GM18858 (cell line): ENCODE measurements around the gene RIMBP2.

Experiments
- ATAC-seq: cut with Tn5 transposase; IDR thresholded peaks from one replicate; pipeline ENCODE4 v1.9.1; 2021; ENCODE audit not compliant: unreplicated experiment

RIMBP2 gene

DNA sequence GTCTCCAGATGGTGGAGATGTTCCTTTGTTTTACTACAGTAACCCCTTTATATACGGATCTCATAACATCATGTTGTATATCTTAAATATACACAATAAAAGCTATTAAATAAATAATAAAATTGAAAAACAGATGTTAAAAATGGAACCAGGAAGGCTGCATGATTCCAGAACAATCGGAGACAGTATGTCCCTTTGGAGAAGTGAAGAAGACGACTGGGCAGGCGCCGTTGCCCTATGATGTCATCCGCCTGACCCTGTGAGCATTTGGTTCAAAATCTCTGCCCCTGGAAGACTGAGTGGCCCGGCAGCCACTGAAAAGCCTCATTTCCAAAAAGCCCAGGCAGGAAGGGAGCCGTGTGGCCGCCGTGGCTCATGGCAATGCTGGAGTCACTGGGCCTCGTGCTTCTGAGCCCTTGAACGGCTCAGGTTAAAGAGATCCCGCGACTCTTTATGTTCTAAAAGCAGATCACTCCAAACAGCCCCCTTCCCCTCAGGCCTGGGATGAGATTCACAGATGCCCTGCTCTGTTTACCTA is 30.8 kb downstream of the RIMBP2 start:
- ATAC-seq: no peak

DNA sequence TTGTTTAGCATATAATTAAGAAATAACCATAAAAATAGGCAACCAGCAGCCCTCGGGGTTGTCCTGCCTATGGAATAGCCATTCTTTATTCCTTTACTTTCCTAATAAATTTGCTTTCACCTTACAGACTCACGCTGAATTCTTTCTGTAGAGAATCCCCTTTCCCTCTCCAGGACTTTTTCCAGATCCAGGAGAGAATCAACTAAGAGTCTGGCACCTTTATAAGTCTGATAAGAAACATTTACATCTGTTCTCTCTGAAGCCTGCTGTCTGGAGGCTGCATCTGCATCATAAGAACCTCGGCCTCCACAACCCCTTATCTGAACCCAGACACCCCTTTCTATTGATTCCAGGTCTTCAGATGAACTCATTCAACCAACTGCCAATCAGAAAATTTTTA is 32.3 kb downstream of the RIMBP2 start:
- ATAC-seq: no peak

DNA sequence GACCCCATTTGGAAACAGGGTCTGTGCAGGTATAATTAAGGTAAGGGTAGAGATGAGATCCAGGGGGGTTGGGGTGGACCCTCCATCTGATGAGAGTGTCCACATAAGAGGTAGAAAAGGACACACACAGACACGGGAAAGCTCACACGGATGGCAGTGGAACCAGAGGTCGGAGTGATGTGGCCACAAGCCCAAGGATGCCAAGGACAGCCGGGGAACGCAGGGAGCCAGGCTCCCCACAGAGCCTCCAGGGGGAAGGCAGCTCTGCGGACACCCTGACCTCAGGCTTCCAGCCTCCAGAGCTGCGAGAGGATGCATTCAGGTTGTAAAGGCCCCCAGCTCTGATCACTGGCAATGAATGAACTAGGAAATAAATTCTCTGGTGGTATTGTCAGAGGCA is 33.0 kb downstream of the RIMBP2 start:
- no peak for ATAC-seq

DNA sequence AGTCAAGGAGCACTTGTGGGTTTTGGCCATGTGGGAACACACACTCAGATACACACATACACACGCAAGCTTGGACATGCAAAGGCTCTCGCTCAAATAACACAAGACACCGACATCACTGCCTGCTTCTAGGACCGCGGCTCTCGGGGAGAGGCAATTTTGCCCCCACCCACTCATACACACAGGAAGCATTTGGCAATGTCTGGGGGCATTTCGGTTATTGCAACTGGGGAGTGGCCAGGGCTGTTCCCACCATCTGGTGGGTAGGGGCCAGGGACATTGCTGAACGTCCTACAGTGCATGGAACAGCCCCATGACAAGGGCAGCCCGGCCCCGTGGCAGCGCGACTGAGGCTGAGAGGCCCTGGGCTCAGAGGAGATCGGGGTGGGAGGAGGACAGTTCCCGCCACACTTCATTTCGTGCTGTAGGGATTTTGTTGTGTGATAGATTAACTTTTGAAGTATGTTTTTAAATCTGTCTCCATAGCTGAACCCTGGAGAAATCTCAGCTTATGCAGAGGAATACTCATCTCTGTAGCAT is 35.6 kb downstream of the RIMBP2 start:
- no peak for ATAC-seq

DNA sequence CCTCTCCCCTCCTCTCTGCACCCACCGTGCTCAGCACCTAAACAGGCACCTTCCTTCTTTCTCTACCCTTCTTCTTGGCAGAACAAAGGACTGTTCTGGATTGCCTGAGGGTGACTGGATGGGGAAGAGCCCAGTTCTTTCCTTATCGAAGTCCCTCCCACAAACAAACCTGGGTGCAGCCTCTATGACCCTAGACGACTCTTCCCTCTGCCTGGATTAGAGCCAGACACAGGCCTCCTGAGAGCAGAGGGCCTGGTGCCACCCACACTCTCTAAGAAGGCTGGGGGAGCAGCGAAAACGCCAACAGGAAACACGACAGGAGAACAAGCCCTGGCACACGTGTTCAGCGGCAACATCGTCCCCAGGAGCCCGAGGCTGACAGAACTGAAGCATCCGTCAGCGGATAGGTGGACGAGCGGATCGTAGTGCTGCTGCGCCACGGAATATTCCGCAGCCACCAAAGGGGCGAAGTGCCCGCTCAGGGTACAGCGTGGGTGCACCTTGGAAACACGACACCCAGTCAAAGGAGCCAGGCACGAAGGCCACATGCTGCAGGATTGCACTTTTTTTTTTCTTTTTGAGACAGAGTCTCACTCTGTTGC is 38.0 kb downstream of the RIMBP2 start:
- ATAC-seq: no peak

DNA sequence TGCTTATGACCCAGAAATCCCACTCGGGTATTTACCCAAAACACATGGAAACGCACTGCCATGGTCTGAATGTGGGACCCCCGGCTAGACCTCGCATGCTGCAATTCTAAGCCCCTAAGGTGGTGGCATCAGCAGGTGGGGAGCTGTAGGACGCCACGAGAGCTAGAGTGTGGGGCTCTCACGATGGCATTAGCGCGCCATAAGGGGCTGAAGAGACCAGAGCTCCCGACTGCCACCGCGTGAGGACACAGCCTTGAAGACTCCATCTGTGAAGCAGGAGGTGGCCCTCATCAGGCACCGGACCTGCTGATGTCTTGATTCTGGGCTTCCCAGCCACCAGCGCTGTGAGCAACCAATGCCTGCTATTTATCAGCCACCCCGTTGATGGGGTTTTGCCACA is 40.3 kb downstream of the RIMBP2 start:
- ATAC-seq: no peak

DNA sequence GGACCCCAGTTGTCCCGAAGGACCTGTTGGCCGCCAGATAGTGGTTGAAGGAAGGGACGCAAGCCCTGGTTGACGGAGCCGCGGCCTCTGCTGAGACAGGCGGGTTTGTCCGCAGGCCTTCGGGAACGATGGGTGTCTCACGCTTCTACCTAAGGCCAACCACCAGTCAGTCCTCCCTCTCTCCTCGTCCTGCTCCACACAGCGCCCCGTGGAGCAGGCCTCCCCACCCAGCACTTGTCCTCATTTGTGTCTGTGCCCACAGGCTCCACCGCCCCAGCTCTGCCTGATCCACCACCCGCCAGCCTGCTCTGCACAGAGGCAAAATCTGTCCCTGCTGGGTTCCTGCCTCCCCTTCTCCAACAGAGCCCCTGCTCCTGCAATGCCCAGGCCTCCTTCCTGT is 41.0 kb downstream of the RIMBP2 start:
- ATAC-seq: no peak

DNA sequence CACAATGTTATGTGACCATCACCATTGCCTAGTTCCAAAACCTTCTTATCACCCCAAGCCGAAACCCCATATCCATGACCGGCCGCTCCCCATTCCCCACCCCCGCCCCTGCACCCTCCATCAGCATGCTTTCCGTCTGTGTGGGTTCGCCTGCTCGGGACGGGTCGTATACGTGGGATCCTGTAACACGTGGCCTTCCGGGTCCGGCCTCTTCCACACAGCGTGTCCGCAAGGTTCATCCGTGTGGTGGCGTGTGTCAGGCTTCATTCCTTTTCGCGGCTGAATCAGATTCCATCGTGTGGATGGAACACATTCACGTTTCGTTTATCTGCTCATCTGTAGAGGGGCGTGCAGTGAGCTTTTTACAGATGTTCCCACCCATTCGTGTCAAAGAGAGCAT is 41.4 kb downstream of the RIMBP2 start:
- no peak for ATAC-seq

DNA sequence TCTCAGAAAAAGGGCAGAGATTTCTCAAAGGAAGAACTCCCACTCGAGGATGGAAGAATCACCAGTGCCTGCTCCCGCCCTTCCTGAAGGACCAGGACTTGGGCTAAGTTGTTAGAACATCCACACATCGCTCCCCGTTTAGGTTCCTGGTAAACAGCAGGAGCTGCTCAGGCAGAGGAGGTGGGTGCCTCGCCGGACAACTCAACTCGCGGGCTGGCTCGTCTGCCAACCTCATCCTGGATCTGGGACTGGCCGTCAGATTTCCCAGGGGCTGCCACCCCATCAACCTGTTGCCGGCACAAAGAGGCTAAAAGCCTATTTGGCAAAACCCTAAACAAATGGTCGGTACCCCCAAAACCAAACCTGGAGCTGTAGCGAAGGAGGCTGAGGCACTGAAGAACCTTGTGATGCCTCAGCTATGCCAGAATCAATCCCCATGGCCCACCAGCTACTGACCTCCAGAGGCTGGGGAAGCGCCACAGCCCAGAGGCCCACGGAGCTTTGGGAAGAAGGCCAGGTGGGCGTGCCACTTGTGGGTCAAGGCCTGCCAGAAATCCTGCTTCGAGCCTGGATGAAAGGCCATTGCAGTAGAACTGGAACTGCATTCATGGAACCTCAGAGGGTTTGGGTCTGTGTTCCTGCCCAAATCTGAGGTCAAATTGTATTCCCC is 42.9 kb downstream of the RIMBP2 start:
- no peak for ATAC-seq

DNA sequence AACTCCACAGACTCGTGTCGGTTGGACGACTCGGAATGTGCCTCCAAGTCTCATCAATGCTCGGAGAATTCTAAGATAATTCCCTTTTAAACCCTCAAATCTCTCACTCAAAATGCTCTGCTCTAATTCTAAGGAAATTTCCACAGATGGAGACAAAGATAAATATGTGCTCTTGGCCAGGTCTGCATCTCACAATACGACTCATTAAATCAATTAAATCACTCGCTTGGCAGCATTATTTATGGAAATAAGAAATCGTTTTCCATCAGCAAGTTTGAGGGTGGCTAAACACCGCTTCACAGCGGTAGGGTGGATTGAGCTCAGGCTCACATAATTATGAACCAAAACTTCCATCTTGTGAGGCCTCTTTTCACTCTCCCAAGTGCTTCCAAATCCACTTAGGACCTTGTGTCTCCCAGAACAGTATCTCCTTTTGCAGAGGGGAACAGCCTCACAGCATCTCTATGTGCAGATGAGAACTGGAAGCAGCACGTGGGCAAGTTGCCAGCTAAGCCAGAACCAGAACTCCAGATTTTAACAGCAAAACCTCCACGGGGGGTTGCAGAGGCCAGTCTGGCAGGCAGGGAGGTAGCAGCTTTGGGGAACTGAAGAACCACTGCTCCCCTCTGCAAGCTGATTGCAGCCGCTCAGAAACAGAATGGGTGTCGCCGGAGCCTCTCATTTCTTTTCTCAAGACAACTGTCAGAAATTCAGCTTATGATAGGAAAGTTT is 43.8 kb downstream of the RIMBP2 start:
- ATAC-seq: no peak

DNA sequence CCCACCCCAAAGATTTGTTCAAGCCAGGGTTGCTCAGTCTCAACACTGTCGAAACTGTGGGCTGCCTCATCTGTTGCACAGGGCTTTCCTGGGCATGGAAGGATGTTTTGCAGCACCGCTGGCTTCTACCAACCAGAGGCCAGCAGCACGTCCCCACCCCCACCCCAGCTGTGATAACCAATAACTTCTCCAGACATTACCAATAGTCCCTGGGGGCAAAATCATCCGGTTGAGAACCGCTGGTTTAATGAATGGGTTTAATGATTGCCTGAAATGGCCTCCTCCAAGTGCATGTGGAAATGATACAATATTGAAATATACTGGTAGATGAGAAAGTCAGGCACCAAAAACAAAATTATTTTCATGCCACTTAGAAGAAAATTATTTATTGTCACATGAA is 44.5 kb downstream of the RIMBP2 start:
- ATAC-seq: no peak

DNA sequence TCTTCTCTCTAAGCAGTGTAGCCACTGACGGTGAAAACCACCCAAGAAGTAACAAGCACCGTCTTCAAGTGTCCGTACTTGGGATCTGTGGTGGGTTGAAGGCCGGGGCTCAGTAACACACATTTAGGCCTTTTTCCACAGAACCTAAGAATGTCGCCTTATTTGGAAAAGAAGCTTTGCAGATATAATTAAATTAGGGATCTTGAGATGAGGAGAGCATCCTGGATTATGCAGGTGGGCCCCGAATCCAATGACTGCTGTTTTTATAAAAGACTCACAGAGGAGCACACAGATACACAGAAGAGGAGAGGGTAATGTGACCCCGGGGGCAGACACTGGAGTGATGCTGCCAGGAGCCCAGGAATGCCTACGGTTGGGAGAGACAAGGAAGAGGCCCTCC is 46.3 kb downstream of the RIMBP2 start:
- no peak for ATAC-seq

DNA sequence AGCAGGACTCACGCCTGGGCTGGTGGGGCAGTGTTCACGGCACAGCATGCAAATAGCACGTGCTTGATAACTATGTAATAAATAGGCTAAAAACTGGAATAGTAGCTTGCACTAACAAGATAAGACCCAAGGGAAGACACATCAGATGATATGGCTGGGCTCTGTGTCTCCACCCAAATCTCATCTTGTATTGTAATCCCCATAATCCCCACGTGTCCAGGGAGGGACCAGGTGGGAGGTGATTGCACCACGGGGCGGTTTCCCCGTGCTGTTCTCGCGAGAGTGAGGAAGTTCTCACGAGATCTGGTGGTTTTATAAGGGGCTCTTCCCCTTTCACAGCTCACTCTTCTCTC is 46.9 kb downstream of the RIMBP2 start:
- no peak for ATAC-seq

DNA sequence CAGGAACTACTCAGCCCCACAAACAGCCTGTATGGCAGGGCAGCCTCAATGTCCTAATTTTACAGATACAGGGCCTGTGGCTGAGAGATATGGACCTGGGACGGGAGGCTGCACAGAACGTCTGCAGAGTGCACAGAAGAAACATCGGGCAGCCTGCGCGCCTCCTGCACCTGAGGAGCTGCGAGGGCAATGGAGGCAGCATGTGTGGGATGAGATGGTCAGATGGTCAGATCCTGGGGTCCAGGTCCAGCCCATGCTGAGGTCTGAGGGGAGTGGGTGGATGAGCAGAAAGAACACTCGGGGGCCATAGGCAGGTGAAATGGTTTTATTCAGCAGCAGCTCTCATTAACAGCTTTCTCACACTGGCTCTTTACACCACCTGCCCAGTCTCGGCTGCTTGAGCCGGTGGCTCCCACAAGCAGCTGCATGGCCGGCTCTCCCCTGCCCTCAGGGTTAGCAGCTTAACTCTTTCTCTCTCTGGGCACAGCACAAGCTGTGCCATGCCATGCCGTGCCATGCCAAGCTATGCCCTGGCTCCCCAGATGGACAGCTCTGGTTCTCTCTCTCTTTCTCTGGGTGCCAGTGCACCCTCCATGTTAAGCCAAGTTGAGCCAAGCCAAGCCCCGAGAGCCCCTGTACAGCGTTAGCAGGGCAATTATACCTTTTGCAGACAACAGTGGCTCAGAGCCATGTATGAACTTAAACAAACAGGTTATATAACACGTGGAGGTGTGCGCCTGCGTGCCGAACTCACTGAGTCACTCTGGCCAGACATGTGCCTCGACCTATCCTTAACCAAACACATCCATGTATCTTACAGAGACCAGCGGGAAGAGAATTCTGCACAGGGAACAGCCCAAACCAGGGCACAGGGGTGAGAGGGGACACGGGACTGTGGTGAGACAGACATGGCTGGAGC is 47.6 kb downstream of the RIMBP2 start:
- ATAC-seq: no peak

DNA sequence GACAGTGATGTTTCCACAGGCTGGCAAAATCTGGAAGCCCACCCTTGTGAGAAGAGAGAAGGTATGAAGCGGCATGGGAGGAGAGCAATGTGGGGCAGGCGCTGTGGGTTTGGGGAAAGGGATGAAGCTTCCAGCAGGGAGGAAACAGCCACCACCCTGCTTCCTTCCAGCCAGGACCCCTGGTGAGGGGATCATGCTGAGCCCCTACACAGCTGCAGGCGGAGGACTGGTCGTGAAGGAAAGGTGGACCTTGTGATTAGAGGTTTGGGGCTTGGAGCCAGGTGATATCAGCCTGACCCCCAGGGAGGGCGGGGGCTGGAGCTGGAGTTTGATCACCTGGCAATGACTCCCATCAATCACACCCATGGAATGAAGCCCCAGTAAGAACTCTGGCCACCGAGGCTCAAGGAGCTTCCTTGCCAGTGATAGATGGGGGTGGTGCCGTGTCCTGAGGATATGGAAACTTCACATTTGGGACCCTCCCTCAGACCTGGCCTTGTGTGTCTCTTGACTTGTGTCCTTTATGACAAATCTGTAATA is 48.6 kb downstream of the RIMBP2 start:
- no peak for ATAC-seq

DNA sequence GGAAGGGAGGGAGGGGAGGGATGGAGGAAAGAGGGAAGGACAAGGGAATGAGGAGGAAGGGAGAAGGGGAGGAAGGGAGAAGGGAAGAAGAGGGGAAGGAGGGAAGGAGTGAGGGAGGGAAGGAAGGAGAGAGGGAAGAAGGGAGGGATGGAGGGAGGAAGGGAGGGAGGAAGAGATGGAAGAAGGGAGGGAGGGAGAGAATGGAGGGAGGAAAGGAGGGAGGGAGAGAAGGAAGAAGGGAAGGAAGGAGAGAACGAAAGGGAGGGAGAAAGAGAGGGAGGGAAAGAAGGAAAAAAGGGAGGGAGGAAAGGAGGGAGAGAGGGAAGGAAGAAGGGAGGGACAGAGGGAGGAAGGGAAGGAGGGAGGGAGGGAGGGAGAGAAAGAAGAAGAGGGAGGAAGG is 49.5 kb downstream of the RIMBP2 start:
- ATAC-seq: no peak

DNA sequence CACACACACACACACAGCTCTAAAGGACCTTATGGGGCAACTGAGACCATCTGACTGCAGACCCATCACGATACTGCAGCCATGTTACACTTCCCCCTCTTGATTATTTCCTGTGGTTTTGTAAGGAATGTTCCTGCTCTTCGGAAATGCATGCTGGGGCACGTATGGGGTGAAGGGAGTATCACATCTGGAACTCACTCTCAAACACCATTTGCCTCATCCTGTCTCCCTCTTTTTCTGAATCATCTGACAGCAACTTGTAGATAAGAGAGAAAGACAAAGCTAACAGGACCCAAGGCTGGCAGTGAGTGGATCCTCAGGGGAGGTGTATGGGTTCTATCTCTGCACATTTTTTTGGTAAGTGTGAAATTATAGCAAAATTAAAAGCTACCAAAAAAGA is 50.3 kb downstream of the RIMBP2 start:
- no peak for ATAC-seq

DNA sequence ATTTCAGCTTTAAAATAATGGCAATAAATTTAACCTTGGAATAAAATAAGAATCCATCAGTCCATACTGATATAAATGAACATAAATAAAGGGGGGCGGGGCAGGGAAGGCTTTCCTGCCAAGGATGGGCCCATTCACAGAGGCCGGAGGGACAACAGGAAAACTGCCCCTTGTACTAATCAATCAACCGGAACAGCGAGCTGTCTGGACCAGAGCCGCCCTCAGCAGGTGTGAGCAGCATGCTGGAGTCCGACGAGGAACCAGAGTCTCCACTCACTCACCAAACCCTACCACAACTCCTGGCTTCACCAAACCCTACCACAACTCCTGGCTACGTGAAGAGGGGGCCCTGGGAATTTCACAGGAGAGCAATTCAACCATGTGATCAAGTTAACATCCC is 51.3 kb downstream of the RIMBP2 start:
- ATAC-seq: no peak

DNA sequence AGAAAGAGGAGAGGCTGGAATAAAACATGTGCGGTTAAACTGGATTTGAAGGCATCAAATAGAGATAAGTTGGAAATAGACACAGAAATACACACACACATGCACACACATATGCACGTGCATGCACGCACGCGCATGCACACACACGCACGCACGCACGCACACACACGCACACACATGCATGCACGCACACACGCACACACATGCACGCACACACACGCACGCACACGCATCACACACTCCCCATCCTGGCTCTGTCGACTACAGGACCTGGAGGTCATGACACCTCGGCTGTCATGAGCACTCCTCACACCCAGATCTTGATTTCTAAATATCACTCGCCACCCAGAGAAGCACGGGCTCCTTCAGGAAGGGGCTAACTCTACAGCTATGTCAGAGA is 51.8 kb downstream of the RIMBP2 start:
- ATAC-seq: no peak

DNA sequence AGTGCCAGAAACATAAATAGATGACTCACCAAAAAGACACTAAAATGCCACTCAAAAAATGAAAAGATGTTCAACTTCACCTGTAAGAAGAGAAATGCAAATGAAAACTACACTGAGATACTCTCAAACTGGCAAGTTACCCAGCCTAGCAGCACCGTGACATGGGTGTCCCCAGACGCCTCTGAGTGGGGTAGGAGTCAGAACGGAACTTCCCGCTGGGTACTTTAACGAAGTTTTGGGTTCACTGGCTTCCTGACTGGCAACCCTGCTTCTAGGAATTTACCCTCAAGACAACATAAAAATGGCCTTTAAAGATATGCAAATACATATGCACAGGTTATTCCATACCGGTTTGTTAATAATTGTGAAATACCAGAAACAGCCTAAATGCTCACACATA is 52.6 kb downstream of the RIMBP2 start:
- no peak for ATAC-seq
